Breast epithelium (tissue), 3 donors: ENCODE measurements around the gene NLRP6.

Experiments used
- CTCF ChIP-seq, 3 donors: fragments of 450-650 bp; IDR thresholded peaks; one replicate each; pipeline ENCODE4 v1.5.1; 2016 to 2017; ENCODE audit warnings: antibody characterized with exemption in 3 of 3, mild to moderate bottlenecking in 3 of 3, moderate library complexity in 3 of 3
- POLR2A ChIP-seq: fragments of 450-650 bp; IDR thresholded peaks from one replicate; pipeline ENCODE4 v1.6.1; 2016; ENCODE audit warnings: antibody characterized with exemption, mild to moderate bottlenecking, moderate library complexity
- POLR2AphosphoS5 ChIP-seq, 3 donors: sonication (generic); formaldehyde crosslinking; IDR thresholded peaks; one replicate each; pipeline ENCODE4 v1.6.1; 2017; ENCODE audit warnings: antibody characterized with exemption in 3 of 3

- TF ChIP-seq POLR2A (no peak), CTCF (IDR thresholded peaks at IDR 0.05) (no peak), POLR2AphosphoS5 (IDR thresholded peaks at IDR 0.05) (no peak)
Observed at GRCh38 chr11:330694-331357, 52.6 kb downstream of the NLRP6 start.
